ENCODE measurements around the gene SFXN5. TPM values are rescaled to one million over a fixed set of nuclear protein-coding genes. Genes with fewer than 3 reads are reported as not detected.

SFXN5 gene
- total and polyA plus RNA-seq, 2 of the 8 experiments (the other 6 are each of a cell fraction or from before 2014, with no cell fraction given): 29.3 to 33.1 TPM

DNA sequence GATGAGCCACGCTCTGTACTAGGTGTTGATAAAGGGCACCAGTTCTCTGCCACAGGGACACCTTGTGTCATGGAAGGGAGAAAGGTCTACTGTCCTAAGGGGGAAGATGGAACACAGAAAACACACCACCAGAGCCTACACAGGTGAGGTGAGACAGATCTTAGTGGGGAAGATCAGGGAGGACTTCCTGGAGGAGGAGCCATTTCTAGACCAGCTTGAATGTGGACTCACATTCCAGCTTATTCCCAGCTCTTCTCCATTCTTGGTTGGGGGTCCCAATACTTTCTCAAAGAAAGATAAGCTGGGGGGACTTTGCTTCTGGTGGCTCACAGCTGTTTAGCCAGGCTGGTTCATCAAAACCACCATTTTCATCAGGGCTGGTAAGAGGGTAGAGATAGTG is 118.0 kb downstream of the SFXN5 start:
- WGBS, 2 experiments (ENCODE audit: extremely low coverage in 1 of 2, insufficient coverage in 1 of 2, insufficient read length in 1 of 2, insufficient replicate concordance in 2 of 2, low coverage in 1 of 2, low lambda C conversion rate in 2 of 2, missing lambda C conversion rate in 1 of 2): 100% methylated on average over 1 of the region's 1 CpG; no CpG with 5 or more reads in 1 of the 2 experiments
- ChIA-PET POLR2A (ENCODE audit: partially characterized antibody) (interaction anchor here (5.0 kb wide), 1 partner anchor 9 kb away, joined by 29 read pairs; no protein-coding TSS in a partner anchor), CTCF (ENCODE audit: partially characterized antibody) (interaction anchor here (0.7 to 25.6 kb wide), 8 partner anchors 9 to 86 kb away, joined by 3 to 490 read pairs (median 34); no protein-coding TSS in a partner anchor)
- Histone ChIP-seq H2AFZ (ENCODE audit: low read length) (no peak overlapping the region), H3K27ac (ENCODE audit: low read depth, low read length) (no peak overlapping the region), H3K23ac (ENCODE audit: insufficient read length) (no peak overlapping the region), H3K56ac (replicated peaks; ENCODE audit: insufficient read length, low read depth, low read length) (no peak overlapping the region), H3K4me1 (replicated peaks in 1 of 4; ENCODE audit: control insufficient read depth in 3 of 4, insufficient read depth in 4 of 4, low read length in 3 of 4) (peaks cover 3 to 24% (median 17%) of the 10 kb centered on the region in 4 experiments), H3K79me2 (ENCODE audit: control insufficient read depth in 1 of 2, insufficient read depth in 2 of 2, low read length in 2 of 2) (no peaks in the 10 kb centered on the region), H2BK12ac (ENCODE audit: low read depth, low read length) (peak overlapping the region; percentile 99), H4K5ac (ENCODE audit: insufficient read length, low read depth, low read length) (no peak overlapping the region), H2BK120ac (replicated peaks; ENCODE audit: low read depth, low read length) (peak overlapping the region; percentile 92), H3K9me3 (ENCODE audit: insufficient read depth in 2 of 2, low read depth in 1 of 2, low read length in 1 of 2) (no peaks in the 10 kb centered on the region), H2BK15ac (ENCODE audit: low read length) (peak overlapping the region; percentile 90), H3K36me3 (ENCODE audit: control insufficient read depth in 2 of 4, insufficient read depth in 4 of 4, low read length in 3 of 4) (no peaks in the 10 kb centered on the region), H3K4ac (replicated peaks; ENCODE audit: insufficient read length, low read depth, low read length) (peak overlapping the region; percentile 57), H3K23me2 (ENCODE audit: low read depth, low read length) (no peaks in the 10 kb centered on the region), H3K79me1 (ENCODE audit: low read depth, low read length) (no peaks in the 10 kb centered on the region; the same call in 1 of the 2 replicates), H2AK5ac (ENCODE audit: low read depth, low read length) (peak overlapping the region; percentile 95), H3K27me3 (replicated peaks in 1 of 4; ENCODE audit: control insufficient read depth in 3 of 4, extremely low read depth in 1 of 4, insufficient read depth in 3 of 4, low read length in 3 of 4) (peaks cover 0 to 1% (median 0%) of the 10 kb centered on the region in 4 experiments; a peak in 1 of 7 replicates), H4K8ac (ENCODE audit: extremely low read depth, insufficient read depth, low read length) (no peak overlapping the region), H4K91ac (replicated peaks; ENCODE audit: insufficient read length, low read length) (peak overlapping the region; percentile 84), H2BK5ac (ENCODE audit: low read depth, low read length) (peak overlapping the region; percentile 100; the same call in 1 of the 2 replicates), H3K9ac (replicated peaks in 1 of 4; ENCODE audit: extremely low read depth in 1 of 4, low read depth in 3 of 4, low read length in 3 of 4) (no peak overlapping the region), H4K20me1 (replicated peaks in 1 of 2; ENCODE audit: control insufficient read depth in 1 of 2, insufficient read depth in 2 of 2, low read length in 2 of 2) (no peaks in the 10 kb centered on the region), H3K18ac (ENCODE audit: extremely low read depth, low read length) (peak overlapping the region; percentile 57; the same call in 1 of the 2 replicates), H3K14ac (ENCODE audit: insufficient read length) (no peak overlapping the region), H3K4me3 (ENCODE audit: extremely low read depth in 1 of 4, insufficient read depth in 2 of 4, low read depth in 3 of 4, low read length in 4 of 4) (no peak overlapping the region), H3K4me2 (ENCODE audit: insufficient read depth in 1 of 2, low read depth in 2 of 2, low read length in 2 of 2) (no peak overlapping the region), H2BK20ac (ENCODE audit: low read length) (peak overlapping the region; percentile 99)
- TF ChIP-seq YY1 (IDR thresholded peaks at IDR 0.05; ENCODE audit: low read depth, low read length): no peak
- TF ChIP-seq NRF1 (IDR thresholded peaks at IDR 0.05; ENCODE audit: low read depth, low read length): no peak
- TF ChIP-seq CBX8 (IDR thresholded peaks at IDR 0.05; ENCODE audit: borderline replicate concordance, low read depth, low read length): no peak
- no peak for TF ChIP-seq SIN3A (conservative IDR thresholded peaks at IDR 0.05 in 1 of 2, IDR thresholded peaks at IDR 0.05 in 1 of 2; ENCODE audit: low read depth in 1 of 2, low read length in 2 of 2)
- TF ChIP-seq KDM4A (IDR thresholded peaks at IDR 0.05; ENCODE audit: low read depth, low read length, severe bottlenecking): no peak
- no peak for TF ChIP-seq POLR2AphosphoS5 (IDR thresholded peaks at IDR 0.05; ENCODE audit: low read depth, low read length)
- no peak for TF ChIP-seq GABPA (IDR thresholded peaks at IDR 0.05; ENCODE audit: borderline replicate concordance, insufficient read depth, low read length)
- TF ChIP-seq, protein P1, sequence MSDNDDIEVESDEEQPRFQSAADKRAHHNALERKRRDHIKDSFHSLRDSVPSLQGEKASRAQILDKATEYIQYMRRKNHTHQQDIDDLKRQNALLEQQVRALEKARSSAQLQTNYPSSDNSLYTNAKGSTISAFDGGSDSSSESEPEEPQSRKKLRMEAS (IDR thresholded peaks at IDR 0.05): no peak
- TF ChIP-seq POU5F1 (IDR thresholded peaks at IDR 0.05; ENCODE audit: low read depth, low read length): no peak
- no peak for TF ChIP-seq TEAD4 (IDR thresholded peaks at IDR 0.05; ENCODE audit: low read depth, low read length)
- no peak for DNase-seq (ENCODE audit: low read depth in 1 of 2, low spot score in 2 of 2)
- FAIRE-seq: no peak
